Tibial artery (tissue), 4 donors: Measurements from ENCODE around the gene MCEMP1.

Experiments
- DNase-seq, 2 donors: peaks; one replicate each; pipeline ENCODE4 v3.0.0-alpha.2; 2019
- H3K27ac ChIP-seq, 2 donors: fragments of 200-600 bp; sonication (generic) in 1 of 2; 1 replicate in 1 of 2; 2 replicates in 1 of 2; pipeline ENCODE4 v1.5.1; 2018 to 2019; ENCODE audit warnings: mild to moderate bottlenecking in 1 of 2
- H3K27me3 ChIP-seq, 2 donors: fragments of 200-600 bp; sonication (generic) in 1 of 2; one replicate each; pipeline versions ENCODE4 v1.5.1 to v1.6.0; 2016 to 2019
- H3K36me3 ChIP-seq, 3 donors: fragments of 200-600 bp; sonication (generic) in 2 of 3; one replicate each; pipeline ENCODE4 v1.5.1; 2016 to 2019; ENCODE audit warnings: mild to moderate bottlenecking in 2 of 3
- H3K4me1 ChIP-seq, 4 donors: fragments of 200-600 bp; sonication (generic) in 2 of 4; 1 replicate in 3 of 4; 2 replicates in 1 of 4; pipeline ENCODE4 v1.5.1; 2016 to 2019
- H3K4me3 ChIP-seq, 2 donors: fragments of 200-600 bp; sonication (generic) in 1 of 2; 1 replicate in 1 of 2; 2 replicates in 1 of 2; pipeline ENCODE4 v1.5.1; 2018 to 2019; ENCODE audit warnings: mild to moderate bottlenecking in 2 of 2
- H3K9me3 ChIP-seq, 3 donors: fragments of 200-600 bp; sonication (generic) in 1 of 3; one replicate each; pipeline ENCODE4 v1.5.1; 2016 to 2019
- CTCF ChIP-seq, 2 experiments: fragments of 200-600 bp in 1 of 2; fragments of 450-650 bp in 1 of 2; IDR thresholded peaks; one replicate each; pipeline ENCODE4 v1.5.1; 2017 to 2019; ENCODE audit warnings: antibody characterized with exemption in 2 of 2, mild to moderate bottlenecking in 1 of 2, moderate library complexity in 1 of 2
- intact Hi-C: fragments of 100-400 bp; cut with DNase I; formaldehyde crosslinking; loops from one replicate; pipeline ENCODE4 v1.15.0; 2023; ENCODE audit warnings: low total_unique reads

MCEMP1 gene

GRCh38 chr19:7729211-7729610 is 52.3 kb downstream of the MCEMP1 start:
- no peak for DNase-seq
- TF ChIP-seq CTCF (IDR thresholded peaks at IDR 0.05): no peak
- intact Hi-C loops: no loop called here
- Histone ChIP-seq H3K4me3 (no peak overlapping the region), H3K27ac (no peak overlapping the region), H3K27me3 (peaks cover 0 to 54% of the 10 kb centered on the region in 2 donors), H3K4me1 (no peaks in the 10 kb centered on the region), H3K9me3 (no peaks in the 10 kb centered on the region), H3K36me3 (no peaks in the 10 kb centered on the region)
